Esophagus squamous epithelium (tissue), 4 donors: ENCODE data around the gene ATP11A.

Source experiments
- CTCF ChIP-seq, 6 experiments: fragments of 450-650 bp in 4 of 6; fragments of 200-600 bp in 2 of 6; sonication (generic) in 2 of 6; IDR thresholded peaks; one replicate each; pipeline ENCODE4 v1.5.1; 2016 to 2019; ENCODE audit warnings: antibody characterized with exemption in 6 of 6, mild to moderate bottlenecking in 4 of 6, moderate library complexity in 4 of 6
- POLR2A ChIP-seq, 4 donors: fragments of 450-650 bp; IDR thresholded peaks; one replicate each; pipeline ENCODE4 v1.6.1; 2017; ENCODE audit warnings: antibody characterized with exemption in 4 of 4, mild to moderate bottlenecking in 4 of 4, moderate library complexity in 3 of 4

DNA sequence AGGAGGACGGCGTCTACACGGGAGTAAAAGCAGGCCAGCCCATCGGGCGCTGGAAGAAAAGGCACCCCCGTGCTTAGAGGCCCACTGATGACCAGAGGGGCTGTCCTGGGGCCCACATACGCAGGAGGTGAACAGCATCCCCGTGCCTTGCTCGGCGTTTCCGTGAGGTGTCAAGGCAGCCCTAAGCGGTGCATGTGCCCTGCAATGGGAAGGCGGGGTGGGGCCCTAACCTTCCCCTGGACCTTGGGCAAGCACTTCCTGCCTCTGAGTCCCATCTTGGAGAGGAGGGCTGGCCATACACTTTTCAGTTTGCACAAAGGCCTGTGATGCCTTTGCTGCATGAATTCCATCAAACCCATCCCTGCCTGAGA lies 47.8 kb upstream of the ATP11A start:
- no peak for TF ChIP-seq POLR2A (IDR thresholded peaks at IDR 0.05)
- no peak for TF ChIP-seq CTCF (IDR thresholded peaks at IDR 0.05)
